Heart left ventricle (tissue), 16 donors: Measurements from ENCODE around the gene ASCC3. TPM values are rescaled to one million over a fixed set of nuclear protein-coding genes. Genes with fewer than 3 reads are reported as not detected.

Source experiments
- ATAC-seq, 4 donors: fragments of 200-7000 bp; cut with Tn5 transposase; one replicate each; pipeline ENCODE4 v1.9.1; 2020 to 2022; ENCODE audit warnings: moderate library complexity in 4 of 4, mild to moderate bottlenecking in 3 of 4, moderate number of reproducible peaks in 1 of 4
- DNase-seq, 5 donors: peaks; one replicate each; pipeline ENCODE4 v3.0.0-alpha.2; 2020
- H3K27ac ChIP-seq, 12 donors: fragments of 200-600 bp; sonication (generic) in 4 of 12; one replicate each; pipeline versions ENCODE4 v1.5.0 to v1.8.0; 2016 to 2022; ENCODE audit warnings: mild to moderate bottlenecking in 2 of 12
- H3K27me3 ChIP-seq, 9 donors: fragments of 200-600 bp; sonication (generic) in 2 of 9; one replicate each; pipeline versions ENCODE4 v1.5.1 to v1.8.0; 2016 to 2022; ENCODE audit warnings: mild to moderate bottlenecking in 3 of 9
- H3K36me3 ChIP-seq, 9 donors: fragments of 200-600 bp; sonication (generic) in 2 of 9; one replicate each; pipeline versions ENCODE4 v1.5.0 to v1.8.0; 2018 to 2022; ENCODE audit warnings: mild to moderate bottlenecking in 2 of 9
- H3K4me1 ChIP-seq, 12 donors: fragments of 200-600 bp; sonication (generic) in 4 of 12; one replicate each; pipeline versions ENCODE4 v1.5.0 to v1.8.0; 2016 to 2022; ENCODE audit warnings: mild to moderate bottlenecking in 3 of 12
- H3K4me3 ChIP-seq, 12 donors: fragments of 200-600 bp; sonication (generic) in 4 of 12; one replicate each; pipeline versions ENCODE4 v1.5.0 to v1.8.0; 2017 to 2022; ENCODE audit warnings: mild to moderate bottlenecking in 9 of 12, moderate library complexity in 4 of 12
- H3K9me3 ChIP-seq, 12 donors: fragments of 200-600 bp; sonication (generic) in 4 of 12; one replicate each; pipeline versions ENCODE4 v1.5.0 to v1.8.0; 2016 to 2022; ENCODE audit warnings: mild to moderate bottlenecking in 1 of 12
- POLR2A ChIP-seq, 2 donors: fragments of 450-650 bp; IDR thresholded peaks; one replicate each; pipeline ENCODE4 v1.6.1; 2017; ENCODE audit warnings: antibody characterized with exemption in 2 of 2, mild to moderate bottlenecking in 2 of 2, moderate library complexity in 2 of 2
- WGBS, 4 donors: extraction: QIAGEN DNeasy Blood & Tissue Kit in 2 of 4; methylation state at CpG; one replicate each; pipeline versions ENCODE4 v1.1.5 to v1.1.7; 2013 to 2018; 5-methylcytosine and 5-hydroxymethylcytosine counted together
- intact Hi-C, 10 donors: fragments of 100-400 bp; cut with DNase I; formaldehyde crosslinking; loops; one replicate each; pipeline versions ENCODE4 v1.11.1 to v1.14.2; 2022
- polyA plus RNA-seq, 2 donors: library from polyadenylated mRNA; stranded (reverse); fragments of 200-250 nt; gene quantifications; one replicate each; pipeline ENCODE4 v1.2.3, GENCODE V29; 2013
- total RNA-seq, 9 donors: library from RNA; depleted of rRNA in 2 of 9; stranded (reverse); fragments of >200 nt in 2 of 9; fragmentation: NEBNext Ultra II Directional in 3 of 9; extraction: Animal tissue kit (Norgen Biotek cat#: 25700) in 3 of 9; gene quantifications; one replicate each; pipeline versions ENCODE4 v1.1.0 to v1.2.4, GENCODE V29; 2016 to 2023
- TF ChIP-seq, protein P1 (sequence below), 12 donors: fragments of 200-600 bp; sonication (generic) in 4 of 12; IDR thresholded peaks; one replicate each; pipeline versions ENCODE4 v1.5.0 to v1.8.0; 2018 to 2022; ENCODE audit warnings: antibody characterized with exemption in 12 of 12, mild to moderate bottlenecking in 5 of 12
- donor health status: ischemic (EF 13 %, LVEDD 7.1; RV severe dilation, severe dysfunction).
- donor health status: healthy with polysubstance abuse.
- donor health status: DM: no; HTN: yes; CAD: no.
- donor health status: DM: no; HTN: no; CAD: no.
- donor health status: ischemic (EF 25% LVEDD 6.9; RV normal size, moderate dysfunction).
- donor health status: ischemic (EF 25% LVEDD 5.7; RV mildly dilated, moderate dysfunction).
- donor health status: healthy.
- donor health status: DM: yes; HTN: yes; CAD: no.
- donor health status: ischemic (EF 35%, LVEDD 5.7; RV mildly dilated, moderate dysfunction).
- donor health status: nonischemic (EF 11% LVEDD 7.7; RV severe dilation, severe dysfunction).
- donor health status: DM: yes; HTN: yes; CAD: no.
- donor health status: PGD.
- donor health status: ischemic (EF 29% LVEDD 5.4; RV normal size, mild dysfunction).
- donor health status: nonischemic (EF 23%, LVEDD 6.1; RV moderate dilation, normal function).

ASCC3 gene
- total and polyA plus RNA-seq, 11 donors: 3.4 to 29.2 (median 15.0) TPM

DNA sequence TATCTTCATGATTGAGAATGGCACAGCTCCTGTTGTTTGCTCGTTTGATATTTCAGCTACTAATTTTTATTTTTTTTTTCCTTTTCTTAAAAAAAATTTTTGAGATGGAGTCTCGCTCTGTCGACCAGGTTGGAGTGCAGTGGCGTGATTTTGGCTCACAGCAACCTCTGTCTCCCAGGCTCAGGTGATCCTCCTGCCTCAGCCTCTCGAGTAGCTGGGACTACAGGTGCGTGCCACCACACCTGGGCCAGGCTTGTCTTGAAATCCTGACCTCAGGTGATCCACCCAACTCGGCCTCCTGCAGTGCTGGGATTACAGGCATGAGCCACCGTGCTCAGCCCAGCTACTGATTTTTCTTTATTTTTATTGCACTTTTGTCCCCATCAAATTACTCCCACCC is 266.2 kb downstream of the ASCC3 start:
- no peak for DNase-seq
- TF ChIP-seq POLR2A (IDR thresholded peaks at IDR 0.05): no peak
- TF ChIP-seq, protein P1, sequence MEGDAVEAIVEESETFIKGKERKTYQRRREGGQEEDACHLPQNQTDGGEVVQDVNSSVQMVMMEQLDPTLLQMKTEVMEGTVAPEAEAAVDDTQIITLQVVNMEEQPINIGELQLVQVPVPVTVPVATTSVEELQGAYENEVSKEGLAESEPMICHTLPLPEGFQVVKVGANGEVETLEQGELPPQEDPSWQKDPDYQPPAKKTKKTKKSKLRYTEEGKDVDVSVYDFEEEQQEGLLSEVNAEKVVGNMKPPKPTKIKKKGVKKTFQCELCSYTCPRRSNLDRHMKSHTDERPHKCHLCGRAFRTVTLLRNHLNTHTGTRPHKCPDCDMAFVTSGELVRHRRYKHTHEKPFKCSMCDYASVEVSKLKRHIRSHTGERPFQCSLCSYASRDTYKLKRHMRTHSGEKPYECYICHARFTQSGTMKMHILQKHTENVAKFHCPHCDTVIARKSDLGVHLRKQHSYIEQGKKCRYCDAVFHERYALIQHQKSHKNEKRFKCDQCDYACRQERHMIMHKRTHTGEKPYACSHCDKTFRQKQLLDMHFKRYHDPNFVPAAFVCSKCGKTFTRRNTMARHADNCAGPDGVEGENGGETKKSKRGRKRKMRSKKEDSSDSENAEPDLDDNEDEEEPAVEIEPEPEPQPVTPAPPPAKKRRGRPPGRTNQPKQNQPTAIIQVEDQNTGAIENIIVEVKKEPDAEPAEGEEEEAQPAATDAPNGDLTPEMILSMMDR (IDR thresholded peaks at IDR 0.05): no peak
- Histone ChIP-seq H3K4me3 (no peak overlapping the region), H3K9me3 (no peaks in the 10 kb centered on the region), H3K27me3 (no peaks in the 10 kb centered on the region), H3K27ac (no peak overlapping the region), H3K4me1 (no peaks in the 10 kb centered on the region), H3K36me3 (peaks cover 0 to 12% (median 0%) of the 10 kb centered on the region in 9 donors)
- 97 to 99% (median 98%) methylated on average over 8 of the region's 8 CpGs for WGBS, 4 donors
- no peak for ATAC-seq
- intact Hi-C loops: no loop called here

DNA sequence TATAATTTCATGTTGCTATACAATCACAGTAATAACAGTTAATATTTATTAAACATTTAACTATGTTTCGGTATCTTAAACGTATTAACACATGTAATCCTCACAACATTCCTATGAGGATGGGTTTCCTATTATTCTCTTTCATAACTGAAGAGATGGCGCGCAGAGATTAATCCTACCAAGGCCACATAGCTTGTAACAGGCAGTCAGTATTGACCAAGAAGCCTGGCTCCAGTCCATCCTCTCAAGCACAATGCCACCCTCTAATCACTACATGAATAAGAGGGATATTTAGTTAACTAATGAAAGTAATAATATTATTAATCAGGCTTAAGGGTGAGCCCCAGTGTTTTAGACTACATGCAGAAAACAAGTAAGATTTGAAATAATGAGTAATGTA is 266.7 kb downstream of the ASCC3 start:
- 95 to 99% (median 97%) methylated on average over 4 of the region's 4 CpGs for WGBS, 4 donors
- H3K9me3 ChIP-seq: no peaks in the 10 kb centered on the region
- ATAC-seq (no peak), DNase-seq (no peak)
- no peaks in the 10 kb centered on the region for H3K4me1 ChIP-seq
- H3K4me3 ChIP-seq: no peak overlapping the region
- H3K36me3 ChIP-seq: peaks cover 0 to 9% (median 0%) of the 10 kb centered on the region in 9 donors
- TF ChIP-seq, protein P1 (IDR thresholded peaks at IDR 0.05): no peak
- TF ChIP-seq POLR2A (IDR thresholded peaks at IDR 0.05): no peak
- H3K27me3 ChIP-seq: no peaks in the 10 kb centered on the region
- intact Hi-C loops: no loop called here
- no peak overlapping the region for H3K27ac ChIP-seq

DNA sequence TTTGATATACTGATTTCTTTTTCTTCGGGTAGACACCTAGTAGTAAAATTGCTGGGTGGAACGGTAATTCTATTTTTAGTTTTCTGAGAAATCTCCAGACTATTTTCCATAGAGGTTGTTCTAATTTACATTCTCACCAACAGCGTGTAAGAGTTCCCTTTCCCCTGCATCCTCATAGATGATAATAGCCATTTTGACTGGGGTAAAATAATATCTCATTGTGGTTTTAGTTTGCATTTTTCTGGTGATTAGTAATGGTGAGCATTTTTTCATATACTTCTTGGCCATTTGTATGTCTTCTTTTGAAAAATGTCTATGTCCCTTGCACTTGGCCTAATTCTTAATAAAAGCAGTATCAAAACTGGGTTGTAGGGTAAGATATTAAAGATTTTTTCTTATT is 267.5 kb downstream of the ASCC3 start:
- no peaks in the 10 kb centered on the region for H3K9me3 ChIP-seq
- no peak overlapping the region for H3K27ac ChIP-seq
- no peaks in the 10 kb centered on the region for H3K27me3 ChIP-seq
- no peak for TF ChIP-seq POLR2A (IDR thresholded peaks at IDR 0.05)
- TF ChIP-seq, protein P1 (IDR thresholded peaks at IDR 0.05): no peak
- 88 to 90% (median 89%) methylated on average over 3 of the region's 3 CpGs for WGBS, 4 donors
- ATAC-seq: no peak
- no peak for DNase-seq
- H3K4me1 ChIP-seq: no peaks in the 10 kb centered on the region
- intact Hi-C loops: no loop called here
- H3K36me3 ChIP-seq: peaks cover 0 to 9% (median 0%) of the 10 kb centered on the region in 9 donors
- H3K4me3 ChIP-seq: no peak overlapping the region

DNA sequence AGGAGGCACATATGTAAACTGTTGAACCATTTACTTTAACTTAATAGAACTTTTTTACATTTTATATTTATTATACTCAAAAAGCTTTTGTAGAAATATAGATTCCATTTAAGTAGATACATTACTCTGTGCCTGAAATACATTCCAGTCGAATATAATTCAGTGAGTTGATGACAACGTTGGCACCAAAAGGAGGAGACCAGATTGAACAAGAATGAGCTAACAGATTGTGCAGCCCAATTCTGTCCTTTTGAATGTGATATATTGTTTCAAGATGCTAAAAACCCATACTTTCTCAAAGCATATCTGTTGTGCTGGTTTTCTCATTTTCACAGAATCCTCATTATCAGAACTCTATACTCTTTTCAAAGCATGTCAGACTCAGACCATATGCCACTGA is 269.0 kb downstream of the ASCC3 start:
- H3K27me3 ChIP-seq: no peaks in the 10 kb centered on the region
- H3K4me1 ChIP-seq: no peaks in the 10 kb centered on the region
- 63 to 77% (median 75%) methylated on average over 2 of the region's 2 CpGs for WGBS, 4 donors
- H3K27ac ChIP-seq: no peak overlapping the region
- DNase-seq: no peak
- H3K36me3 ChIP-seq: peaks cover 0 to 4% (median 0%) of the 10 kb centered on the region in 9 donors
- no peaks in the 10 kb centered on the region for H3K9me3 ChIP-seq
- no peak for ATAC-seq
- intact Hi-C loops: no loop called here
- TF ChIP-seq, protein P1 (IDR thresholded peaks at IDR 0.05): no peak
- TF ChIP-seq POLR2A (IDR thresholded peaks at IDR 0.05): no peak
- H3K4me3 ChIP-seq: no peak overlapping the region
